ENCODE measurements around the gene GFAP.

GRCh38 chr17:44928136-44928535 is 12.8 kb upstream of the GFAP start:
- no peak for TF ChIP-seq CTCF (IDR thresholded peaks at IDR 0.05)
- no peak for TF ChIP-seq POLR2AphosphoS5 (IDR thresholded peaks at IDR 0.05)
- TF ChIP-seq POLR2A (IDR thresholded peaks at IDR 0.05): no peak
